Pulmonary artery endothelial cell (primary cell): ENCODE measurements around the gene KIF22. TPM values are rescaled to one million over a fixed set of nuclear protein-coding genes. Genes with fewer than 3 reads are reported as not detected.
"Not testable (repeated sequence)": the region's sequence is repeated elsewhere in the genome, so short reads cannot be mapped to it uniquely, and the experiment has no call there.

ENCODE experiments used
- DNase-seq: peaks from one replicate; pipeline ENCODE4 v3.0.0-alpha.2; 2011; ENCODE audit warnings: low read depth, low spot score
- total RNA-seq: library from RNA; depleted of rRNA; stranded (reverse); fragments of >200 nt; gene quantifications from 2 replicates; pipeline ENCODE4 v1.2.3, GENCODE V29; 2014

KIF22 gene
- total RNA-seq: 59.4 and 85.2 TPM in 2 replicates

- DNase-seq: peak; percentile 94
Measured at GRCh38 chr16:29790183-29790948, at the start of gene KIF22. Gene KIF22 (plus strand): TSS chr16:29790751. CDS start chr16:29790760, 9 bp downstream.

DNA sequence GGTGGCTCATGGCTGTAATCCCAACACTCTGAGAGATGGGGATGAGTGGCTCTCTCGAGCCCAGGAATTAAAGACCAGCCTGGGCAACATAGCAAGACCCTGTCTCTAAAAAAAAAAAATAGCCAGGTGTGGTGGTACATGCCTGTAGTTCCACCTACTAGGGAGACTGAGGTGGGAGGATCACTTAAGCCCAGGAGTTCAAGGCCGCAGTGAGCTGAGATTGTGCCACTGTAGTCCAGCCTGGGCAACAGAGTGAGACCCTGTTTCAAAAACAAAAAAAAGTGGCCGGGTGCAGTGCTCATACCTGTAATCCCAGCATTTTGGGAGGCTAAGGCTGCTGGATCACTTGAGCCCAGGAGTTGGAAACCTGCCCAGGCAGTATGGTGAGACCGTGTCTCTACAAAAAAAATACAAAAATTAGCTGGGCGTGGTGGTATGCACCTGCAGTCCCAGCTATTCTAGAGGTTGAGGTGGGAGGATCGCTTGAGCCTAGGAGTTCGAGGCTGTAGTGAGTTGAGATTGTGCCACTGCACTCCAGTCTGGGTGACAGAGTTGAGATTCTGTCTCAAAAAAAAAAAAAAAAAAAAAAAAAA lies 47.8 kb upstream of the KIF22 start:
- DNase-seq: no peak

GRCh38 chr16:29743475-29743826 lies 47.1 kb upstream of the KIF22 start:
- no peak for DNase-seq

DNA sequence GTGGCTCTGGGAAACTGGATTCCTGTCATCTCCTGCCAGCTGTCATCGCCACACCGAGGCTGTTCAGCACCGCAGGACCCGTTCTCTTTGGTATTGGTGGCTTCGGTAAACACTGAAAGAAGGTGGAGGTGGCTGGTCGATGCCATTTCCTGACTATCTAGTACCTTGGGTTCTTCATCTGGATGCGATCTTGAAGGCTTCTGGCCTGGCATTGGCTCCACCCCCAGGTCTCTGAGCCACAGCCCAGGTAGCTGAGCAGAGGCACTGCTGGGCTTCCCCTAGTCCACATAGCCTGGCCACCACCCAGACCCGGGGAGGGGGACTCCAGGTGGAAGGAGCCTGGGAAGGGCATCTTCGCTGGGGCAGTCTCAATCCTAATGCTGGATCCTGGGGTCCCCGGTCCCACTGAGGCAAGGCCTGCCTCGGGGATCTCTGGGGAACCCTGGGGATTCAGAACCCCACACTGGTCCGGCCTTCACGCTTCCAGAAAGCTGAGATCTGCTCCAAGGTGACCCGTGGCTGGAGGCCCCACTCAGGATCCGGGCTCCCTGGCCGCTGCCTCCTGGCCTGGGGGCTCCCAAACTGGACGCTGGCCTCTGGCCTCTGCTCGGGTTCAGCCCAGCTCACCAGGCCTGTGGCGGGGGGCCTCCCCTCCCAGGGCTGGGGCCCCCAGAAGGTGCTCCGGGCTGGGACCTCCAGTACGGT lies 46.6 kb upstream of the KIF22 start:
- no peak for DNase-seq

DNA sequence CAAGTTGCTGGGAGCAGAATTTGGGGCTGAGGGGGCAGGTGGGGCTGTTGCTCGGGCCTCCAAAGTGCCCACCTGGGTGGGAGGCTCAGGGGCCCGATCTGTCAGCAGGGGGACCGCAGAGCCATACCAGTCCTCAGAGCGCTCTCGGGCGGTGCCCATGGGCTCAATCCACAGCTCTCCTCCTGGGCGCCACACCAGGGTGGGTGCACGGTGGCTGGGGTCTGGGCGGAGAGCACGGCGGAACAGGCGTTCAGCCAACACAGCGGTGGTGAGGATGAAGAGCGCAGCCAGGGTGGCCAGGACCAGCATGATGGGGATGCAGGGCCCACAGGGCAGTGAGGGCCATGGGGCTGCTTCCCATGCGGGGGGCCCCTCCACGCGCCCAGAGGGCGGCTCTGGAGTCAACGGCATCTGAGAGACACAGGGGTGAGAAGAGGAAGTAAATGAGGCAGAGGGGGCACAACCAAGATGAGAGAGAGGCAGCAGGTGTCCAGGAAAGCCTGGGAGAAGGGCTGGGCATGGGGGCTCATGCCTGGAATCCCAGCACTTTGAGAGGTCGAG lies 45.9 kb upstream of the KIF22 start:
- no peak for DNase-seq

DNA sequence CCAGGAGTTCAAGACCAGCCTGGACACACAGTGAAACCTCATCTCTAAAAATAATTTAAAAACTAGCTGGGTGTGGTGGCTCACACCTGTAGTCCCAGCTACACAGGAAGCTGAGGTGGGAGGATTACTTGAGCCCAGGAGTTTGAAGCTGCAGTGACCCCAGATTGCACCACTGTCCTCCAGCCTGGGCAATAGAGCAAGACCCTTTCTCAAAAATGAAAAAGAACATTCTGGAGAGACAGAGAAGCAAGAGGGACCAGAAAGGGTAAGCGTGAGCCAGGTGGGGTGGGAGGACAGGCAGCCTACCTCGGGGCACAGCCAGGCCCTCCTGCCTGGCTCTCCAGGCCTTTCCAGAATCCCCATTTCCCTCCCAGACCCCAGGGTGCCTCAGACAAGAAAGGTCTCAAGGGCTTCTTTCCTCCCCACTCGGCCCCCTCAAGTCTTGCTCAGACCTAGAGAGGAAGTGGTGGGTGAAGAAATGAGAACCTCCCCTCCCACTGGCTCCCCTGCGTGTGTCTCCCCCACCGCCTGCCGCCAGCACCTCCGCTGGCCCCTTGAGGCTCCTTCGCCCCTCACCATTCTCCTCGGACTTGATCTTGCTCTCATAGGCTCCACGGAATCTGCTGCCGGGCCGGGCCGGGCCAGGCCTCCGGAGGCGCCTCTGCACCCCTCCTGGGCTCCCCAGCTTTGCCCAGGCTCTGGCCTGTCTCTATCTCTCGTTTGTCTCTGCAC lies 45.3 kb upstream of the KIF22 start:
- DNase-seq: no peak

DNA sequence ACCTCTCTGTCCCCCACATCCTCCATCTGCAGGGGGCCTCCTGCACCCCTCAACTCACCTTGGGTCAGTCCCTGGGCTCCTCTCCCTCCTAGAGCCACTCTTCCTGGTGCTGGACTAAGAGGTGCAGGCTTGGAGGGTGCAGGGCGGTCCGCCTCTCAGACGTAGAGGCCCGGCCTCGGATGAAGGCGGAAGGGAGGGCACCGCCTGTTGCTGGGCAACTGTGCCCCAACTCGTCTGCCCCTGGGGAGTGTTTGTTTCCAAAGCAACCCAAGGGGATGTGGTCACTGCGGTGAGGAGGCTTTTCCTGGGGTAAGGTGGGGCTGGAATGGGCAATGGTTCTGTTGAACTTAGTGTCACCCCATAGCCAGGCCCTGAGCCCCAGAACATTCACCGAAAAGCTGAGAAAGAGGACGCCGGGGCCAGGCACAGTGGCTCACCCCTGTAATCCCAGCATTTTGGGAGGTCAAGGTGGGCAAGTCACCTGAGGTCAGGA lies 44.7 kb upstream of the KIF22 start, which contains the start of gene C16orf54:
Gene C16orf54 (minus strand): TSS at position 138 of the 493 bp plus-strand sequence. CDS start 1,039 bp downstream, outside the sequence.
- no peak for DNase-seq

DNA sequence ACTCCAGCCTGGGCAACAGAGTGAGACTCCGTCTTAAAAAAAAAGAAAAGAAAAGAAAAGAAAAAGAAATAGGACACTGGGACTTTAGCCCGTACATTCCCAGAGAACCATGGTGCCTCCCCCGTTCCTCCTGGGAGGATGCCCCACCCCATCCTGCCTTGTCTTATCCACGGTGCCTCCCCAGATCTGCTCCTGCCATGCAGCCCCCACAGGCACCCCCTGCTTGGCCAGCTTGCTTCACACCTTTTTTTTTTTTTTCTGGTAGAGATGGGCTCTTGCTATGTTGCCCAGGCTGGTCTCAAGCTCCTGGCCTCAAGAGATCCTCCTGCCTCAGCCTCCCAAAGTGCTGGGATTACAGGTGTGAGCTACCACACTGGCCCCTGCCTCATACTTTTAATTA lies 44.0 kb upstream of the KIF22 start:
- DNase-seq: not testable (repeated sequence)

GRCh38 chr16:29747947-29748759 lies 42.4 kb upstream of the KIF22 start:
- no peak for DNase-seq

DNA sequence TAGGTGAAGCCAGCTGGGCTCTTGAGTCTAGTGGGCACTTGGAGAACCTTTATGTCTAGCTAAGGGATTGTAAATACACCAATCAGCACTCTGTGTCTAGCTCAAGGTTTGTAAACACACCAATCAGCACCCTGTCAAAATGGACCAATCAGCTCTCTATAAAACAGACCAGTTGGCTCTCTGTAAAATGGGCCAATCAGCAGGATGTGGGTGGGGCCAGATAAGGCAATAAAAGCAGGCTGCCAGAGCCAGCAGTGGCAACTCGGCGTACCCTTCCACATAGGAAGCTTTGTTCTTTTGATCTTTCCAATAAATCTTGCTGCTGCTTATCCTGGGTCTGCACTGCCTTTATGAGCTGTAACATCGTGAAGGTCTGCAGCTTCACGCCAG lies 41.8 kb upstream of the KIF22 start:
- not testable (repeated sequence) for DNase-seq

DNA sequence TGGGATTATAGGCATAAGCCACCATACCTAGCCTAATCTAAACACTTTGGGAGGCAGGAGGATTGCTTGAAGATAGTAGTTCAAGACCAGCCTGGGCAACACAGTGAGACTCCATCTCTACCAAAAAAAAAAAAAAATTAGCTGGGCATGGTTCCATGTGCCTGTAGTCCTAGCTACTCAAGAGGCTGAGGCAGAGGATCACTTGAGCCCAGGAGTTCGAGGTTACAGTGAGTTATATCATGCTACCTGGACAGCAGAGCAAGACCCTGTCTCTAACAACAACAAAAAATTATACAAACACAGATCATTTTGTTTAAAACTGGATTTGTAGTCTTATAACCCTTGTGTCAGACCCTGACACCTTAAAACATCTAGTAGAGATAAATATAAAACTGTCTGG lies 37.0 kb upstream of the KIF22 start:
- no peak for DNase-seq

GRCh38 chr16:29756654-29757053 lies 33.9 kb upstream of the KIF22 start:
- DNase-seq: no peak

DNA sequence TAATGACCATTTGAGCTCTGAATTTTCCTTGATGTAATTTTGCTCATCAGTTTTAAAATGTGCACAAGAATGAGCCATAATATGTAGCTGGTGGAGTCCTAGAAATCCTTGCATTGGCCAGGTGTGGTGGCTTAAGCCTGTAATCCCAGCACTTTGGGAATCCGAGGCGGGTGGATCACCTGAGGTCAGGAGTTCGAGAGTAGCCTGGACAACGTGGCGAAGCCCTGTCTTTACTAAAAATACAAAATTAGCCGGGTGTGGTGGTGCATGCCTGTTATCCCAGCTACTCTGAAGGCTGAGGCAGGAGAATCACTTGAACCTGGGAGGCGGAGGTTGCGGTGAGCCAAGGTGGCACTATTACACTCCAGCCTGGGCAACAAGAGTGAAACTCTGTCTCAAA lies 33.5 kb upstream of the KIF22 start:
- DNase-seq: not testable (repeated sequence)

- DNase-seq: no peak
Measured at GRCh38 chr16:29757950-29758466, 32.5 kb upstream of the KIF22 start.

DNA sequence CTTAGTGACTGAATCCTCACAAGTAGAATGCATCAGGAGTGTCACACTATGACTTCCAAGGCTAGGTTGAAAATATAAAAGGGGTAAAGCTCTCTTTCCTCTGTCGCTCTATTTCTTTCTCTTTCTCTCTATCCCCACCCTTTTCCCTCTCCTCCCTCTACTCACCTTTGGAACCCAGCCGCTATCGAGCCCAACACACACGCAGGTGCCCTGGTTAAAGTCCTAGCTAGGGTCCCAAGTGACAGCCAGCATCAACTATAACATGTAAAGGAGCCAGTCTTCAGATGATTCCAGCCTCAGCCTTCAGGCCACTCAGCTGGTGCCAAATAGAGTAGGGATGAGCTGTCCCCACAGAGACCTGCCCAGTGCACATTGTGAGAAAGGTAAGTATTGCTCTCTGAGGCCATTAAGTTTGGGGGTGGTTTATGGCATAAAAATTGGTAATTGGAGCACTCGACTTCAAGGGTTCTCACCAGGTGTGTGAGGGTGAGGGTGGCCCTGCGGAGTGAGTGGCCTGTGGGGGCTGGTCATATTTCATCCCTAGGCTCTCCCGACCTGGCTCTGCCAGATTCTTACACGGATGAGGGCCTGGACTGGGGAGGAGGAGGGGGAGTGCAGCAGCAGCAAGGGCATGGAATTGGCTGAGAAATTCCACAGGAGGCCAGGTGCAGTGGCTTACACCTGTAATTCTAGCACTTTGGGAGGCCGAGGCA lies 29.8 kb upstream of the KIF22 start:
- no peak for DNase-seq

DNA sequence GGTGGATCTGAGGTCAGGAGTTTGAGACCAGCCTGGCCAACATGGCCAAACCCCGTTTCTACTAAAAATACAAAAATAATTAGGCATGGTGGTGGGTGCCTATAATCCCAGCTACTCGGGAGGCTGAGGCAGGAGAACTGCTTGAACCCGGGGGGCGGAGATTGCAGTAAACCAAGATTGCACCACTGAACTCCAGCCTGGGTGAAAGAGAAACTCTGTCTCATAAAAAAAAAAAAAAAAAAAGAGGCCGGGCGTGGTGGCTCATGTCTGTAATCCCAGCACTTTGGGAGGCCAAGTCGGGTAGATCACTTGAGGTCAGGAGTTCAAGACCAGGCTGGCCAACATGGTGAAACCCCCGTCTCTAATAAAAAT lies 29.3 kb upstream of the KIF22 start:
- DNase-seq: not testable (repeated sequence)

DNA sequence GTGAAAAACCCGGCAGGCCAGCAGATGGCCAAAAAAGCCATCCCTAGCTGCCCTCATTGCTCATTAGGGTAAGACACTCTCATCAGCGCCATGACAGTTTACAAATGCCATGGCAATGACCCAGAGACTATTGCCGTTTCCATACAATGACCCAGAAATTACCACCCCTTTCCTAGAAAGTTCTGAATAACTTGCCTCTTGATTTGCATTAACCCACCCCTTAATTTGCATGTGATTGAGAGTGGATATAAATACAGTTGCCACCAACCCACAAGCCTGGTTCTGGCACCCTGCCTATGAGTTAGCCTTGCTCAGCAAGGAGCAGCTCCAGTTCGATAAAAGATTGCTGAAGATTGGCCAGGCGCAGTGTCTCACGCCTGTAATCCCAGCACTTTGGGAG lies 28.7 kb upstream of the KIF22 start:
- no peak for DNase-seq

DNA sequence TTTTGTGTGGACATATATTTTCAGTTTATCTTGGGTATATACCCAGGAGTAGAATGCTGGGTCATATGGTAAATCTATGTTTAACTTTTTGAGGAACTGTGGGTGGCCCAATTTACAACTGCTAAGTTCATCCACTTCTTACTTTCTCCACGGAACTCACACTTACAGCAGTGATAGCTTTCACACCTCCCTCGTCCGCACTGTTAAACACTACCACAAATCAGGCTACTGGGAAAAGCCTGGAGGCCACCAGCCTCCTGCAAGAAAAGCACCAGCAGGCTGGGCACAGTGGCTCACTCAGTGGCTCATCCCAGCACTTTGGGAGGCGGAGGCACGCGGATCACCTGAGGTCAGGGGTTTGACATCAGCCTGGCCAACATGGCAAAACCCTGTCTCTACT lies 27.2 kb upstream of the KIF22 start:
- DNase-seq: no peak

- DNase-seq: no peak
Measured at GRCh38 chr16:29765167-29766032, 25.2 kb upstream of the KIF22 start.
